ENCODE data around the gene LSP1. TPM values are rescaled to one million over a fixed set of nuclear protein-coding genes. Genes with fewer than 3 reads are reported as not detected.

LSP1 gene
- total RNA-seq, 3 donors from 2014 or later (not counting 1 experiment from before 2014, with no cell fraction given) = 487 to 595 (median 536) TPM

DNA sequence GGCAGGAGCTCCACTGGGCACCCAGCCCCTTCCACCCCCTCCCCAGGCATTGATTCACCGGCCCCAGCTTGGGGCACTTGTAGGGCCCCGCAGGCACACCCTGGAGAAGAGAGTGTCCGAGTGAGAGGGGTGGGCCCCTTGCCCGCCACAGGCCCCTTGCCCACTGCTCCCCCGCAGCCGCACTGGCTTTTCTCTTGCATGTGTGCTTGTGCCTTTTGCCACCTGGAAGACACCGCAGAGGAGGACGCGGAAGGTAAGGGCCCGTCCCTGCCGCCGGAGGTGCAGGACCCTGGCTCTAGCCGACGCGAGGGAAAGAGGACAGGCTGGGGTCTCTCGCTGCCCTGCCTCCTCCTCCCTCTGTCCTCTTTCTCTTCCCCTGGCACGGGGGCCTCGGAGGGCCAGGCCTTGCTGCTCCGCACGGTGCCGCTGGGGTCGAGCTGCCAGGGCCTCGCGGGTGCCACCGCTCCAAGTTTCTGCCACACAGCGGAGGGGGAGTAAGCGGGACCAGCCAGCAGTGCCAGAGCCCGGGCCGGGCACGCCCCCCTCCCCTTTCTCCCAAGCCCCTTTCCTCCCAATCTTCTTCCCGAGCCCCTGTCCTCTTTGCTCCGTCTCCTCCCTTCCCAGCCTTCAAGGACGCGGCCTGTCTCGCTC lies 76.1 kb downstream of the LSP1 start:
- peaks cover 5 to 28% of the 10 kb centered on the region in 2 donors for H3K4me1 Mint-ChIP-seq
- Histone ChIP-seq H3K36me3 (ENCODE audit: control insufficient read depth, insufficient read depth, low read length) (no peaks in the 10 kb centered on the region), H3K27ac (ENCODE audit: low read length) (no peak overlapping the region), H3K4me1 (ENCODE audit: control insufficient read depth, insufficient read depth, low read length) (peaks cover 4% of the 10 kb centered on the region), H3K9me3 (ENCODE audit: control insufficient read depth, insufficient read depth, low read length) (no peaks in the 10 kb centered on the region), H3K4me3 (ENCODE audit: low read length) (no peak overlapping the region), H3K27me3 (ENCODE audit: control insufficient read depth, insufficient read depth, low read length) (no peaks in the 10 kb centered on the region)
- DNase-seq (peak in 1 of 2 donors; percentile 8), ATAC-seq (no peak)
- no peak overlapping the region for H3K27ac Mint-ChIP-seq
- no peak overlapping the region for H3K4me3 Mint-ChIP-seq
- peaks cover 0 to 23% of the 10 kb centered on the region in 2 donors for H3K27me3 Mint-ChIP-seq (ENCODE audit: low read depth in 2 of 2)
- 95% methylated on average over 35 of the region's 35 CpGs for WGBS (ENCODE audit: insufficient coverage)
- TF ChIP-seq CTCF (IDR thresholded peaks at IDR 0.05) = no peak
- H3K36me3 Mint-ChIP-seq = no peaks in the 10 kb centered on the region
- no peaks in the 10 kb centered on the region for H3K9me3 Mint-ChIP-seq
- intact Hi-C loops (cut with micrococcal nuclease) = no loop called here

DNA sequence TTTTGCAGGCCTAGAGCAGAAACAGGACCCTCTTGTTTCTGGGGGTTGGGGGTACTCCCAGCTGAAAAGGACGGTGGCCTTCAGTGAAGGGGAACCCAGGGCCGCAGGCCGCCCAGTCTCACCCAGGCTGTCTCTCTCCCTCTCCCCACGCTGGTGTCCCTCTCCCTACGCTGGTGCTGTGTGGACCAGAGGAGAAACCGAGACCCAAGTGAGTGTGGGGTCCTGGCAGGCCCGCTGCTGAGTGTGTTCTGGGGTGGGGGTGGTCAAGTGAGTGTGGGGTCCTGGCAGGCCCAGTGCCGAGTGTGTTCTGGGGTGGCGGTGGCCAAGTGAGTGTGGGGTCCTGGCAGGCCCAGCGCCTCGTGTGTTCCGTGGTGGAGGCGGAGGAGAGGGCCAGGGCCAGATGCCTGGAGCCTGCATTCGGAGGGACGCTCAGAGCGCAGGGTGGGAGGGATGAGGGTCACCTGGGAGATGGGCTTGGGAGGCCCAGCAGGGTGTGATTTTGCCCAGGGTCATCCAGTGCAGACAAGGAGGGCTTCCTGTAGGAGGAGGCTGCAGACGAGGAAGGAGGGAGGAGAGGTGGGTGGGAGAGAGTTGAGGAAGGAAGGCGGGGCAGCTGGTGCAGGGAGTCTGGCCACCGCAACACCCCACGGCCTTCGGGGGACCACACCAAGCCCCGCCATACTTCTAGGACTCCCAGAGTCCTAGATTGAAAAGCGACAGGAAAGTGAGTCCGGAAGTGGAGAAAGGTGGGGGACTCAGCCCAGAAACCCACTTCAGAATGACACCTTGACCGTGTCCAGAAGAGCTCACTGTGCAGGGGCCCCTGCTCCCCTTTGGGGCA lies 77.0 kb downstream of the LSP1 start:
- Mint-ChIP-seq H3K27me3 (ENCODE audit: low read depth in 2 of 2) (peaks cover 0 to 23% of the 10 kb centered on the region in 2 donors), H3K27ac (no peak overlapping the region), H3K9me3 (no peaks in the 10 kb centered on the region), H3K4me3 (no peak overlapping the region), H3K36me3 (no peaks in the 10 kb centered on the region), H3K4me1 (peaks cover 5 to 26% of the 10 kb centered on the region in 2 donors)
- Histone ChIP-seq H3K27me3 (ENCODE audit: control insufficient read depth, insufficient read depth, low read length) (no peaks in the 10 kb centered on the region), H3K27ac (ENCODE audit: low read length) (no peak overlapping the region), H3K9me3 (ENCODE audit: control insufficient read depth, insufficient read depth, low read length) (no peaks in the 10 kb centered on the region), H3K4me1 (ENCODE audit: control insufficient read depth, insufficient read depth, low read length) (peaks cover 4% of the 10 kb centered on the region), H3K36me3 (ENCODE audit: control insufficient read depth, insufficient read depth, low read length) (no peaks in the 10 kb centered on the region), H3K4me3 (ENCODE audit: low read length) (no peak overlapping the region)
- DNase-seq = peak in 1 of 2 donors; percentile 13
- 87% methylated on average over 25 of the region's 25 CpGs for WGBS (ENCODE audit: insufficient coverage)
- ATAC-seq = peak in 1 of 3 donors; percentile 21
- TF ChIP-seq CTCF (IDR thresholded peaks at IDR 0.05) = no peak
- intact Hi-C loops (cut with micrococcal nuclease) = no loop called here

GRCh38 chr11:1930462-1930830 lies 77.6 kb downstream of the LSP1 start:
- Histone ChIP-seq H3K9me3 (ENCODE audit: control insufficient read depth, insufficient read depth, low read length) (no peaks in the 10 kb centered on the region), H3K27me3 (ENCODE audit: control insufficient read depth, insufficient read depth, low read length) (no peaks in the 10 kb centered on the region), H3K4me1 (ENCODE audit: control insufficient read depth, insufficient read depth, low read length) (peaks cover 4% of the 10 kb centered on the region), H3K4me3 (ENCODE audit: low read length) (no peak overlapping the region), H3K36me3 (ENCODE audit: control insufficient read depth, insufficient read depth, low read length) (no peaks in the 10 kb centered on the region), H3K27ac (ENCODE audit: low read length) (no peak overlapping the region)
- TF ChIP-seq CTCF (IDR thresholded peaks at IDR 0.05) = no peak
- Mint-ChIP-seq H3K27me3 (ENCODE audit: low read depth in 2 of 2) (peaks cover 0 to 23% of the 10 kb centered on the region in 2 donors), H3K9me3 (no peaks in the 10 kb centered on the region), H3K4me1 (peaks cover 5 to 26% of the 10 kb centered on the region in 2 donors), H3K36me3 (no peaks in the 10 kb centered on the region), H3K4me3 (no peak overlapping the region), H3K27ac (no peak overlapping the region)
- ATAC-seq (peak in 1 of 3 donors; percentile 14), DNase-seq (peak in 1 of 2 donors; percentile 35)
- intact Hi-C loops (cut with micrococcal nuclease) = no loop called here
- WGBS (ENCODE audit: insufficient coverage) = 53% methylated on average over 9 of the region's 9 CpGs
